Suprapubic skin (tissue), 4 donors: ENCODE results near the gene GNAI1. TPM values are rescaled to one million over a fixed set of nuclear protein-coding genes. Genes with fewer than 3 reads are reported as not detected.

Experiments
- DNase-seq, 2 donors: peaks; one replicate each; pipeline ENCODE4 v3.0.0-alpha.2; 2019; ENCODE audit warnings: low spot score in 2 of 2
- H3K27ac ChIP-seq: fragments of 200-600 bp; sonication (generic); one replicate; pipeline ENCODE4 v1.5.1; 2019
- H3K27me3 ChIP-seq: fragments of 200-600 bp; sonication (generic); one replicate; pipeline ENCODE4 v1.5.1; 2019
- H3K36me3 ChIP-seq: fragments of 200-600 bp; sonication (generic); one replicate; pipeline ENCODE4 v1.5.1; 2019
- H3K4me1 ChIP-seq: fragments of 200-600 bp; sonication (generic); one replicate; pipeline ENCODE4 v1.5.1; 2019
- H3K4me3 ChIP-seq: fragments of 200-600 bp; sonication (generic); one replicate; pipeline ENCODE4 v1.5.1; 2019; ENCODE audit warnings: mild to moderate bottlenecking
- H3K9me3 ChIP-seq: fragments of 200-600 bp; sonication (generic); one replicate; pipeline ENCODE4 v1.5.1; 2019
- EP300 ChIP-seq: sonication (generic); formaldehyde crosslinking; IDR thresholded peaks from one replicate; pipeline ENCODE4 v1.6.1; 2017; ENCODE audit warnings: antibody characterized with exemption
- POLR2A ChIP-seq, 2 donors: fragments of 450-650 bp; IDR thresholded peaks; one replicate each; pipeline ENCODE4 v1.6.1; 2017; ENCODE audit warnings: antibody characterized with exemption in 2 of 2, mild to moderate bottlenecking in 2 of 2, moderate library complexity in 2 of 2
- POLR2AphosphoS5 ChIP-seq, 3 donors: sonication (generic); formaldehyde crosslinking; IDR thresholded peaks; one replicate each; pipeline ENCODE4 v1.6.1; 2017; ENCODE audit warnings: antibody characterized with exemption in 3 of 3
- WGBS: methylation state at CpG from one replicate; pipeline ENCODE4 v1.1.5; 2018; 5-methylcytosine and 5-hydroxymethylcytosine counted together
- total RNA-seq, 4 donors: library from RNA; depleted of rRNA; stranded (reverse); fragments of >200 nt; gene quantifications; one replicate each; pipeline ENCODE4 v1.1.0, GENCODE V29; 2016
- TF ChIP-seq, protein P1 (sequence below), 2 donors: fragments of 200-600 bp in 1 of 2; fragments of 450-650 bp in 1 of 2; sonication (generic) in 1 of 2; IDR thresholded peaks; one replicate each; pipeline ENCODE4 v1.5.1; 2016 to 2019; ENCODE audit warnings: antibody characterized with exemption in 2 of 2, mild to moderate bottlenecking in 1 of 2, moderate library complexity in 1 of 2

Gene GNAI1
- total RNA-seq, 4 donors from 2014 or later = 64.9 to 87.9 (median 72.1) TPM

DNA sequence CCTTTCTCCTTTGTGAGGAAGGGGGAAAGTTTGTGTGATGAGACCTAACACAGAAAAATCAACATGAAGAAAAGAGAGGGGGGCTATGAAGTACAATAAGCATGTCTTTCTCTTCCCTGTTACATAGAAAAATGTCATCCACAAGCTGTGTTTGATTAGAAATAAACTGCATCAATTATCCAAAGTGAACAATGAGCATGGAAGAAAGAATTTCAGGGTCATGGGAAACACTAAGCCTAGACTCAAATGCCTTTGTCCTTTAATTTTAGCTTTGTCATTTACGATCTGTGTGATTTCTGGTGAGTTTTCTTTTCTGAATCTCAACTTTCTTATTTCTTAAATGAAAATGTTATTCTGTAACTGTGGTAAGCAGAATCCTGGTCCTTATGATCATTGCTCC lies 121.0 kb downstream of the GNAI1 start:
- Histone ChIP-seq H3K9me3 (no peaks in the 10 kb centered on the region), H3K27me3 (no peaks in the 10 kb centered on the region), H3K27ac (no peak overlapping the region), H3K4me3 (no peak overlapping the region), H3K36me3 (no peaks in the 10 kb centered on the region), H3K4me1 (no peaks in the 10 kb centered on the region)
- no peak for DNase-seq
- 74% methylated on average over 1 of the region's 1 CpG for WGBS
- TF ChIP-seq POLR2A (IDR thresholded peaks at IDR 0.05) (no peak), EP300 (no peak), POLR2AphosphoS5 (IDR thresholded peaks at IDR 0.05) (no peak)

DNA sequence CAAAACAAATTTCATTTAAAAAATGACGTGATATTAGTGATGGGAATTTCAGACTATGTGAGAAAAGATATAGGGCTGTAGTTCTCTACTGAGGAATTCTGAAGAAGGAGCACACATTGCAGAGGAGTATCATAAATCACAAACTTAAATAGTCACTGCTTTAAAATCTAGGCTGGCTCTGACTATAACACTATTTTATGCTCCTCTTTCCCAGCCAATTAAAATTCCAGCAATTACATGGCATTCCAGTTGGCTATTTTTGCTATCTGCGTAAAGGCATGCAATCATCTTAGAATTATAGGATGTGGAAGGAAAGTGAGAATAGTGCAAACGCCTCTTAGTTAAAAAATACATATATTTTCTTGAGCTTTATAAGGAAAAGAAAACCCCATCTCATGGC lies 123.1 kb downstream of the GNAI1 start:
- no peaks in the 10 kb centered on the region for H3K36me3 ChIP-seq
- 75% methylated on average over 3 of the region's 3 CpGs for WGBS
- no peaks in the 10 kb centered on the region for H3K4me1 ChIP-seq
- H3K27ac ChIP-seq = no peak overlapping the region
- no peak for TF ChIP-seq EP300
- TF ChIP-seq, protein P1, sequence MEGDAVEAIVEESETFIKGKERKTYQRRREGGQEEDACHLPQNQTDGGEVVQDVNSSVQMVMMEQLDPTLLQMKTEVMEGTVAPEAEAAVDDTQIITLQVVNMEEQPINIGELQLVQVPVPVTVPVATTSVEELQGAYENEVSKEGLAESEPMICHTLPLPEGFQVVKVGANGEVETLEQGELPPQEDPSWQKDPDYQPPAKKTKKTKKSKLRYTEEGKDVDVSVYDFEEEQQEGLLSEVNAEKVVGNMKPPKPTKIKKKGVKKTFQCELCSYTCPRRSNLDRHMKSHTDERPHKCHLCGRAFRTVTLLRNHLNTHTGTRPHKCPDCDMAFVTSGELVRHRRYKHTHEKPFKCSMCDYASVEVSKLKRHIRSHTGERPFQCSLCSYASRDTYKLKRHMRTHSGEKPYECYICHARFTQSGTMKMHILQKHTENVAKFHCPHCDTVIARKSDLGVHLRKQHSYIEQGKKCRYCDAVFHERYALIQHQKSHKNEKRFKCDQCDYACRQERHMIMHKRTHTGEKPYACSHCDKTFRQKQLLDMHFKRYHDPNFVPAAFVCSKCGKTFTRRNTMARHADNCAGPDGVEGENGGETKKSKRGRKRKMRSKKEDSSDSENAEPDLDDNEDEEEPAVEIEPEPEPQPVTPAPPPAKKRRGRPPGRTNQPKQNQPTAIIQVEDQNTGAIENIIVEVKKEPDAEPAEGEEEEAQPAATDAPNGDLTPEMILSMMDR (IDR thresholded peaks at IDR 0.05) = no peak
- TF ChIP-seq POLR2A (IDR thresholded peaks at IDR 0.05) = no peak
- no peak for TF ChIP-seq POLR2AphosphoS5 (IDR thresholded peaks at IDR 0.05)
- H3K27me3 ChIP-seq = no peaks in the 10 kb centered on the region
- no peak for DNase-seq
- H3K4me3 ChIP-seq = no peak overlapping the region
- H3K9me3 ChIP-seq = no peaks in the 10 kb centered on the region

DNA sequence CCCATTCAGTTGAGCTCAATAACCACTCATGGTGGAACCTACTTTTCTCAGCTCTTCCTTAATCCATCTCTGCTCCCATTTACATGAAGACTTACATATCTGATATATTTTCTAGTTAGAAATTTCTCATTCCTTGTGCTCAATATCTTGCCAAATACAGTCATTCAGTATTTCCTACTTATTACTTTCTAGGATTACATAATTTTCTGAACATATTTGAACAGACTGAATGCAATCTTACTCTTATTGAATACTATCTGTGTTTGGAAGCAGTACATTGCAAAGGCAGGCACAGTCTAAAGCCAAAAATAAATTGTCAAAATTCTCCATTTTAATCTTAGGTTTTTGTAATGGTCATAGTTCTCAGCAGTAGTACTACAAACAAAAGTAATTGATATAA lies 126.0 kb downstream of the GNAI1 start:
- DNase-seq = no peak
- no peak overlapping the region for H3K4me3 ChIP-seq
- H3K36me3 ChIP-seq = no peaks in the 10 kb centered on the region
- no peaks in the 10 kb centered on the region for H3K9me3 ChIP-seq
- no peak overlapping the region for H3K27ac ChIP-seq
- H3K27me3 ChIP-seq = no peaks in the 10 kb centered on the region
- TF ChIP-seq EP300 (no peak), POLR2AphosphoS5 (IDR thresholded peaks at IDR 0.05) (no peak), POLR2A (IDR thresholded peaks at IDR 0.05) (no peak)
- TF ChIP-seq, protein P1 (IDR thresholded peaks at IDR 0.05) = no peak
- H3K4me1 ChIP-seq = no peaks in the 10 kb centered on the region

DNA sequence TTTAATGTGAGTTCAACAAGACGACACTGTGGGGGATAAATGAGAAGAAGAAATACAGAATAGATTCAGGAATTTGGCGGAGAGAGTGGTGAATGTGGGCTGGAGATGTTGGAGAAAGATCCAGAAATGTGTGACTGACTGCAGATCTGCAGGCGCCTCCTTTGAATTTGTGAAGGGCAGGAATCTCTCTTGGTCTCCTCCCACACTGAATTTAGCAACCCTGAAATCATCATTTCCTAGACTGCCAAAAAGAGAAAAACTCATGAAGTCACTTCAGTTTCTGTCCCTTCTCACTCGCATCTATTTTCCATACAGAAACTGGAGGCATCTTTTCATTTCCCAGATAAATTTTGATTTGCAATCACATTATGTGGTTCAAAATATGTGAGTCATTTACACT lies 128.7 kb downstream of the GNAI1 start:
- H3K27me3 ChIP-seq = no peaks in the 10 kb centered on the region
- DNase-seq = no peak
- H3K27ac ChIP-seq = no peak overlapping the region
- TF ChIP-seq POLR2AphosphoS5 (IDR thresholded peaks at IDR 0.05) = no peak
- TF ChIP-seq, protein P1 (IDR thresholded peaks at IDR 0.05) = no peak
- no peak for TF ChIP-seq EP300
- WGBS = 67% methylated on average over 4 of the region's 4 CpGs
- no peaks in the 10 kb centered on the region for H3K36me3 ChIP-seq
- H3K4me1 ChIP-seq = no peaks in the 10 kb centered on the region
- no peaks in the 10 kb centered on the region for H3K9me3 ChIP-seq
- H3K4me3 ChIP-seq = no peak overlapping the region

DNA sequence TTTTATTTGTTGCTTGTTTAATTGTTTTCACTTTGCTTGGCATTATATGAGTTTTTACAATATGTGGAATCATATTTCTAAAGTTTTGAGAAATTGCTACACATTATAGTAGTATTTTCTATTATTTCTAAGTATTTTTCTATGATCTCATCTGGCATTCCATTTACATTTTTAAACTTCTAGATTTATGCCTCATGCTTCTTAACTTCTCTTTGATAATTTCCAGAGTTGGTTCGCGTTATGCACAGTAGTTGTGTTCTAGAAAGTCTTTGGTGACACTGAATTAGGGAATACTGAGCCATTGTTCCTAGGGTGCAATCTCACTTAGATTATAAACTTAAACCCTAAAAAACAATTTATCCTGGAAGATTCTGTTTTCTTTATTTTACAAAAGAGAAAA lies 129.2 kb downstream of the GNAI1 start:
- Histone ChIP-seq H3K36me3 (no peaks in the 10 kb centered on the region), H3K4me1 (no peaks in the 10 kb centered on the region), H3K4me3 (no peak overlapping the region), H3K27me3 (no peaks in the 10 kb centered on the region), H3K9me3 (no peaks in the 10 kb centered on the region), H3K27ac (no peak overlapping the region)
- WGBS = 65% methylated on average over 2 of the region's 2 CpGs
- no peak for DNase-seq
- TF ChIP-seq, protein P1 (IDR thresholded peaks at IDR 0.05) = no peak

DNA sequence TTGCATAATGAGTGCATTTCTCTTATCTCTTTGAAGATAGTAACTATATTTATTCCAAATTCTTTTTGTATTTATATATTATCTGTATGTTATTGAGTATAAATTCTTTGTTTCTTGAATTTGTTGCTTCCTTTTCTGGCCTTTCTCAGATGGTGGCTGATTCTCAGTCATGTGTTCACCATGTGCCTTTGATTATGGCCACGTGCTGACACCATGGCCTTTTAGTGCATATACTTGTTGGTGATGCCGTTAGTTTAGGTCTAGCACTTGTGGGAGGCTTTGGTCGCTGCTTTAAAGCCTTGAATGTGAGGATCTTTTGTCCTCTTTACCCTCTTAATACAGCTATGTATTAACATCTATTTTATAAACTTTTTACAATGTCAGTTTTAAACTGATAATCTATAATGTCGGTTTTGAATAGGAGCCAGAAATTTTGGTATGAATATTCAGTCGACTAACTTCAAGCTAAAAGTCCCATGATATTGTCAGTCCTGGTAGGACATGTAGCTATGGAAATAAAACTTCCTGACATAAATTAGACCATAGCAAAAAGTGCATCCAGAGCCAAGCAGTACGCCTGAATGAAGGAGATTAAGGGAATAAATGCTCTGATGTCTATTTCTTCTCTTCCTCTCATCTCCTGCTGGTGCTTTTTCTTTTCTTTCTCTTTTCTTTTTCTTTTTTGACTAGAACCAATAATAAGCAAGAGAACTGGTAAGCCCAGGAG lies 130.3 kb downstream of the GNAI1 start:
- 67% methylated on average over 6 of the region's 6 CpGs for WGBS
- no peaks in the 10 kb centered on the region for H3K36me3 ChIP-seq
- H3K9me3 ChIP-seq = no peaks in the 10 kb centered on the region
- no peaks in the 10 kb centered on the region for H3K4me1 ChIP-seq
- H3K27me3 ChIP-seq = no peaks in the 10 kb centered on the region
- H3K4me3 ChIP-seq = no peak overlapping the region
- H3K27ac ChIP-seq = no peak overlapping the region
- DNase-seq = no peak
- TF ChIP-seq POLR2AphosphoS5 (IDR thresholded peaks at IDR 0.05) (no peak), EP300 (no peak), POLR2A (IDR thresholded peaks at IDR 0.05) (no peak)
- TF ChIP-seq, protein P1 (IDR thresholded peaks at IDR 0.05) = no peak
